ENCODE measurements around the gene SOX9.
A peak's percentile ranks its signal among the peaks of the same experiment; 100 is the strongest.
"Not testable (repeated sequence)": the region's sequence is repeated elsewhere in the genome, so short reads cannot be mapped to it uniquely, and the experiment has no call there.

The SOX9 gene

DNA sequence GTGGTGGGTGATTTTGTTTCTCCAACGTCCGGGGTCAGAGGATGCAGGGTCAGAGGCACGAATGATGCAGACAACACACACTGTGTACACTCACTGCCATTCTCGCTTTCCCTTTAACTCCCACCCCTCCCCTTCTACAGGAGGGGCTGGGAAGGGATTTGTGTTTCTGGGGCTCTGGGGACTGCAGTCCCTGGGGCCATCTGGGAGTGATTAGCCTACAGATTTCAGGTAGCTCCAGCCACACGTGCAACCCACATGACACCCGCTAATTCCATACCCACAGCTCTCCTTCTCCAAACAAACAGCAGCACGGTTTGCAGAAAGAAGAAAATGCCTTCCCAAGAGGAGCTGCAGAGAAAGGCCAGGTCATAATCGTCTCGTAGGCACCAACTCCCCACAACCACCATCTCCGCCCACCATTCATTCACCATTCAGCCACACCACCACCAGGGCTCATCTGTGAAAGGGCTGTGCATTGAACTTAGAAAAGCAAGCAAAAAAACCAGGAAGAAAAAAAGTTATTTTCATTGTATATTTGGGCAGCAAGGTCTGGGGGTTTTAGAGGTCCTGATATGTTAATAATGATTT is 9.4 kb upstream of the SOX9 start:
- DNase-seq (ENCODE audit: low read depth in 3 of 3) = no peak

DNA sequence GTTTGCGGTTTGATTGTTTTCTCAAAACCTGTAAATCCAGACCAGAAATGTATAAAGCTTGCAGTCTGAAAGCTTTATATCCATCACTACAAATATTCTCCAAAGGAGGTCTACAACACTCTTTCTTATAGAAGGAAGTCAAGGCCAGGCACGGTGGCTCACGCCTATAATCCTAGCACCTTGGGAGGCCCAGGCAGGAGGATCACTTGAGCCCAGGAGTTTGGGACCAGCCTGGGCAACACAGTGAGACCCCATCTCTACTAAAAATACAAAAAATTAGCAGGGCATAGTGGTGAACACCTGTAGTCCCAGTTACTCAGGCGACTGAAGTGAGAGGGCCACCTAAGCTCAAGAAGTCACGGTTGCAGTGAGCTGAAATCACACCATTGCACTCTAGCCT is 8.9 kb upstream of the SOX9 start:
- DNase-seq (ENCODE audit: low read depth in 3 of 3) = not testable (repeated sequence)

- DNase-seq (ENCODE audit: low read depth in 3 of 3) = no peak
Observed at GRCh38 chr17:72113751-72114150, 7.1 kb upstream of the SOX9 start.

GRCh38 chr17:72115781-72116525 is 4.9 kb upstream of the SOX9 start:
- no peak for DNase-seq (ENCODE audit: low read depth in 3 of 3)

DNA sequence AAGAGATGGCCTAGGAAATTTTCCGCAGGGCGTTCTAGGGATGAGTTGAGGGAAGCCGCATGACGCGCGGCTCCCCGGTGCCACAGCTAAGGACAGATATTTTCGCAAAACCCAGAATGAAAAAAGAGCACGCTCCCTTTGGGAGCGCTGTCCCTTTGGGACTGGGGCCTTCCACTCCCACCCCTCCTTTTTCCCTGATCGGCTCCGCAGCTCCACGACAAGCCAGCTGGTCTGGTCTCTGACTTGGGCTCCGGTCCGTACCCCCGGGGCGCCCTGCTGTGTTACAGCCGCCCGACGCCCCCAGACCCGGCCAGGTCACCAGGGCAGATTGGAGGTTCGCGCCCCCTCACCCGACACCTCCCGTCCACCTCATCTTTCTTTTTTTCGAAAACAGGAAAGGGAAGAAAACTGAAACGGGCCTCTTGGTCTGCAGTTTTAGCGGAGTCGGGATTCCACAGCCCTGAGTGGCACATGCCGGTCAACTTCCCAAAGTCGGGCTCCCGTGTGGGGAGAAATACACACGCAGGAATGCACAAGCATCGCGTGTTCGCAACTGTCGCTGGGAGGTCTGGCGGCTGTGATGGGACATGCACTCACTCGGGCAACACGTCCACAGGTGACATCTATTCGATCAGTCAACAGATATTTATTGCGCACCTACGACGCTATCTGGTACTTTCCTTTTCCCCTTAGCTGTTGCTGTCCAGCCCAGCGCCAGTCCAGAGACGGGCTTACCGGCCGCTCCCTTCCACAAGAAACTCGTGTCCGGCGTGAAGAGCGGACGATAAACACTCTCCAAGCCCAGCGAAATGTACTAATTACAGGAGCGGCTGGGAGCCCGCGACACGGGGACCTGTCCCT is 3.9 kb upstream of the SOX9 start:
- DNase-seq (ENCODE audit: low read depth in 3 of 3) = no peak

DNA sequence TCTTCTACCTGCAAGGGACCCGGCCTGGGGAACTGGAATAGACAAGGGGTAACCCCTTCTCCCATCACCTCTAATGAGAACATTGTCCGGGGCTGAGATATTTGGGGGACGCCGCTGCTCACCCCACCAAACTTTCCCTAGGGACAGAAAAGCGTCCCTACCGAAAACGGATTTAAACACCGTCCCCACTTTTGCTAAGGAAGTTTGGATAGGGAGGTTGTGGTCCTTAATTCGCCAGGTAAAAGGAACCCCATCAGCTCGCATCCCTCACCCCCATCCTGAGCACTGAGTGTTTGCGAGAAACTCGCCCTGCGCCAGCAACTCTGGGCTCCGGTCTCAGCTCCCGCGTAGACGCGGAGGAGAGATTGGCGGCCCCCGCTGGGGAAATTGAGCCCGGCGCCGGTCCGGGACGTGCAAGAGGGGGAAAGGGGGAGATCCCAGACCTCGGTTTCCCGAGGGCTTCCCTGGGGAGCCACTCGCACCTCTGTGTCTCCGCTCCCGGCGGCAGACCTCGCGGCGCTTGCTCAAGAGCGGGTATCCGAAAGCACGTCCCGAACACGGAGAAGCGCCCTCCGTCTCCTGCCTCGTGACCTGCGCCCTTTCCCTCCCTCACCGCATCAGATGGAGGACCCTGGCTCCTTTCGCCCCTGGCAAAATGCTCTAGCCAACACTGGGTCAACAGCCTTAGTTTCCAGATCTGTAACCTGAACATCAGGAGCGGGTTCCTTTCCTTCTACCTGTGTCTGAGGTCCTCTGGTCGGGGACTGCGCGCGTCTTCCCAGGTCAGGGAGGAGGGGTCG is 3.1 kb upstream of the SOX9 start:
- no peak for DNase-seq (ENCODE audit: low read depth in 3 of 3)

DNA sequence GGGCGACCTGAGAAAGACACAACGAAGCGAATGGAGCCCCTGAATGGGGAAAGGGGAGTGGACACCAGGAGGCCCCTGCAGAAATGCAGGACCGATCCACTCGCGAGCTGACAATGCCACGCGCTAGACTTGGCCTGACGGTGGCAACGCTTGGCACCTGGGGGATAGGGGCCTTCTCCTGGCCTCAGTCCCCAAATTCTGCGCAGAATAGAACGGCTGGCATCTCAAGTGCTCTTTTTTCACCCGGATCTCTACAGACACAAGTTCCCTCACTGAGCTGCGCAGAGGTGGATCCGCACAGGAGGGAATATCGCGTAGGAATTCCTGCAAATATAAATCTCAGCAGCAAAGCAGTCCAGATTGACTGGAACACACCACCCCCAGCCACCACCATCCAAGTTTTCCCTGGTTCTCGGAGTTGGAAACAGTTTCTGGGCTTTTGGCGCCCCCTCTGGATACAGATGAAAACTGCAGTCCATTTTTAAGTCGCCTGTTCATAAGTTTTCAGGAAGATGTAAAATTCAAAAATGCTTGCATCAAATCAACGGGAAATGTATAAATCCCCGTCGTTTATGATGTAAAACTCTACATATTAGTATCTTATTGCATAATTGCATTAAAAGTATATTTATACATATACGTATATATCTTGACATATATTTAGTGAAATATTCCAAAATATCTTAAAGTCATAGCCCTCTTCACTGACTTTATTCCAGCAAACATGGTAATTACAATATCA is 2.3 kb upstream of the SOX9 start:
- peak in 1 of 3 donors; percentile 8 for DNase-seq (ENCODE audit: low read depth in 3 of 3)

- DNase-seq (ENCODE audit: low read depth in 3 of 3) = no peak
Observed at GRCh38 chr17:72119077-72119872, 1.5 kb upstream of the SOX9 start.

DNA sequence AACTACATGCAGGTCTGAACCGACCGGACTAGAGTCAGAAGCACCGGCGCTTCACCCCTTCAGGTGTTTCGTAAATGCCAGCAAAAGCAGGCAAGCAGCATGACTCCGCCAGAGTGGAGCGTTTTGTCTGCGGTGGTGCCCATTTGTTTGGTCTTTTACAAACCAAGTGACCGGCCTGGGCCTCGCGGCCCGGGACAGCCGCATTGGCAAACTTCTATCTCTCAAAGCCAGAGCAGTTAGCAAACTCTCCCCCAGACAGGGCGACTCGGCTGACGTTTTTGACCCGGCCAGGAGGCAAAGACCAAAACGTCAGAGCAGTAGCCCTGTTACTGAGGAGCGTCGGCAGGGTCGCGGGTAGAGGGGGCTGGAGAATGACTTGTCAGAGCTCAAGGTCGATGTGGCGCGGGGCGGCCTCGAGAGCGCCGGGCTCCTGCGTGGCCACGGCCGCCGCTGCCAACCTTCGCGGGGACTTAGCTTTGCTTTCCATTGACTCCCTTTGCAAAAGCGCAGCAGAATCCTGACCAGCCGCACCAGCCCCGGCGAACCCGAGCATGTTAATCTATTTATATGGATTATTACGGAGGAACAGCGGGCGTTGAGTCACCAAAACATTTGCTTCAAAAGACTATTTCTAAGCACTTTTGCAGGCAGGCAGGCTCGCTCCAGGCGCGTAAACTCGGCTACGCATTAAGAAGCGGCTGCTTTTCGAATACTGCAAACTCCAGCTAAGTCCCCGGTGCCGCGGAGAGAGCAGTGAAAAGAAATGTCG is 763 bp upstream of the SOX9 start:
- no peak for DNase-seq (ENCODE audit: low read depth in 3 of 3)

DNA sequence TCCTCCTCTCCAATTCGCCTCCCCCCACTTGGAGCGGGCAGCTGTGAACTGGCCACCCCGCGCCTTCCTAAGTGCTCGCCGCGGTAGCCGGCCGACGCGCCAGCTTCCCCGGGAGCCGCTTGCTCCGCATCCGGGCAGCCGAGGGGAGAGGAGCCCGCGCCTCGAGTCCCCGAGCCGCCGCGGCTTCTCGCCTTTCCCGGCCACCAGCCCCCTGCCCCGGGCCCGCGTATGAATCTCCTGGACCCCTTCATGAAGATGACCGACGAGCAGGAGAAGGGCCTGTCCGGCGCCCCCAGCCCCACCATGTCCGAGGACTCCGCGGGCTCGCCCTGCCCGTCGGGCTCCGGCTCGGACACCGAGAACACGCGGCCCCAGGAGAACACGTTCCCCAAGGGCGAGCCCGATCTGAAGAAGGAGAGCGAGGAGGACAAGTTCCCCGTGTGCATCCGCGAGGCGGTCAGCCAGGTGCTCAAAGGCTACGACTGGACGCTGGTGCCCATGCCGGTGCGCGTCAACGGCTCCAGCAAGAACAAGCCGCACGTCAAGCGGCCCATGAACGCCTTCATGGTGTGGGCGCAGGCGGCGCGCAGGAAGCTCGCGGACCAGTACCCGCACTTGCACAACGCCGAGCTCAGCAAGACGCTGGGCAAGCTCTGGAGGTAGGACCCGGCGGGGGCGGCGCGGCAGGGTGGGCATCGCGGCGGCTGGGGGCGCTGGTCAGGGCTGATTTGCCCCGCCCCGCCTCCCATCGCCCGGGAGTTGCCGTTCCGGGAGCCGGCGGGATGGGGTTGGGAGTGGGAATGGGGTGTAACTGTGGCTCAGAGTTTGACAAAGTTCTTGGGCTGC is 567 bp downstream of the SOX9 start:
- no peak for DNase-seq (ENCODE audit: low read depth in 3 of 3)

- no peak for DNase-seq (ENCODE audit: low read depth in 3 of 3)
Observed at GRCh38 chr17:72122010-72122764, 1.4 kb downstream of the SOX9 start.

DNA sequence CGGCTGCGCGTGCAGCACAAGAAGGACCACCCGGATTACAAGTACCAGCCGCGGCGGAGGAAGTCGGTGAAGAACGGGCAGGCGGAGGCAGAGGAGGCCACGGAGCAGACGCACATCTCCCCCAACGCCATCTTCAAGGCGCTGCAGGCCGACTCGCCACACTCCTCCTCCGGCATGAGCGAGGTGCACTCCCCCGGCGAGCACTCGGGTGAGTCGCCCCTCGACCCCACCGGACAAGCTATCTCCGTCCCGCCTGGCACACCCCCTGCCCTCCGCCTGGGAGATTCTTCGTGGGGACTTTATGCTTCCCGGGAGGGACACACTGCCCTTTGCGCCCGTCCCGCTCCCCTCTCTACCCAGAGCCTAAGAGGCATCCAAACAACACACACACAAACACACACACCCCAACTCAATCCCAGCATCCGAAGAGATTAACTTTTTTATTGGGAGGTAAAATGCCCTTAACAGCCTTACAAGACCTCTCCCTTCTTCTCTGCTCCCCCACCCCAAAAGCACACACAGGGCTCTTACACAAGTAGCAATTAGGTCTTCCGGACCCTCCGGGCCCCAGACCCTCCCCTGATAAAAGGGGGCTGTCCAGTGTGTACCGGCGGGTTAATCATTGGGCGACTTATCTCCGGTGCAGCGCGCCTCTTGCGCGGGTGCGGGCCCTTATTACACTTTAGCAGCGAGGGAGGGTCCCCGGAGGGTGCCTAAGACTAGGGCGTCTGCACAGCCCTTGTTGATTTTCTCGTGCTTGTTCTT is 2.1 kb downstream of the SOX9 start:
- no peak for DNase-seq (ENCODE audit: low read depth in 3 of 3)

DNA sequence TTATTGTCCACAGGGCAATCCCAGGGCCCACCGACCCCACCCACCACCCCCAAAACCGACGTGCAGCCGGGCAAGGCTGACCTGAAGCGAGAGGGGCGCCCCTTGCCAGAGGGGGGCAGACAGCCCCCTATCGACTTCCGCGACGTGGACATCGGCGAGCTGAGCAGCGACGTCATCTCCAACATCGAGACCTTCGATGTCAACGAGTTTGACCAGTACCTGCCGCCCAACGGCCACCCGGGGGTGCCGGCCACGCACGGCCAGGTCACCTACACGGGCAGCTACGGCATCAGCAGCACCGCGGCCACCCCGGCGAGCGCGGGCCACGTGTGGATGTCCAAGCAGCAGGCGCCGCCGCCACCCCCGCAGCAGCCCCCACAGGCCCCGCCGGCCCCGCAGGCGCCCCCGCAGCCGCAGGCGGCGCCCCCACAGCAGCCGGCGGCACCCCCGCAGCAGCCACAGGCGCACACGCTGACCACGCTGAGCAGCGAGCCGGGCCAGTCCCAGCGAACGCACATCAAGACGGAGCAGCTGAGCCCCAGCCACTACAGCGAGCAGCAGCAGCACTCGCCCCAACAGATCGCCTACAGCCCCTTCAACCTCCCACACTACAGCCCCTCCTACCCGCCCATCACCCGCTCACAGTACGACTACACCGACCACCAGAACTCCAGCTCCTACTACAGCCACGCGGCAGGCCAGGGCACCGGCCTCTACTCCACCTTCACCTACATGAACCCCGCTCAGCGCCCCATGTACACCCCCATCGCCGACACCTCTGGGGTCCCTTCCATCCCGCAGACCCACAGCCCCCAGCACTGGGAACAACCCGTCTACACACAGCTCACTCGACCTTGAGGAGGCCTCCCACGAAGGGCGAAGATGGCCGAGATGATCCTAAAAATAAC is 3.0 kb downstream of the SOX9 start:
- no peak for DNase-seq (ENCODE audit: low read depth in 3 of 3)

- DNase-seq (ENCODE audit: low read depth in 3 of 3) = no peak
Observed at GRCh38 chr17:72124438-72124775, 3.6 kb downstream of the SOX9 start.

DNA sequence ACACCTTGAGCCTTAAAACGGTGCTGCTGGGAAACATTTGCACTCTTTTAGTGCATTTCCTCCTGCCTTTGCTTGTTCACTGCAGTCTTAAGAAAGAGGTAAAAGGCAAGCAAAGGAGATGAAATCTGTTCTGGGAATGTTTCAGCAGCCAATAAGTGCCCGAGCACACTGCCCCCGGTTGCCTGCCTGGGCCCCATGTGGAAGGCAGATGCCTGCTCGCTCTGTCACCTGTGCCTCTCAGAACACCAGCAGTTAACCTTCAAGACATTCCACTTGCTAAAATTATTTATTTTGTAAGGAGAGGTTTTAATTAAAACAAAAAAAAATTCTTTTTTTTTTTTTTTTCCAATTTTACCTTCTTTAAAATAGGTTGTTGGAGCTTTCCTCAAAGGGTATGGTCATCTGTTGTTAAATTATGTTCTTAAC is 4.4 kb downstream of the SOX9 start:
- no peak for DNase-seq (ENCODE audit: low read depth in 3 of 3)

- no peak for DNase-seq (ENCODE audit: low read depth in 3 of 3)
Observed at GRCh38 chr17:72125742-72126141, 4.9 kb downstream of the SOX9 start.
